Measurements from ENCODE around the gene SPOCK2.

- TF ChIP-seq CTCF (IDR thresholded peaks at IDR 0.05) (no peak), EZH2 (IDR thresholded peaks at IDR 0.05; ENCODE audit: borderline replicate concordance, insufficient read depth, low read depth, low read length, poor library complexity, severe bottlenecking) (no peak)
These were observed 71.6 kb downstream of the SPOCK2 start for GRCh38 chr10:72016608-72017300.

Data from B cell (primary cell).